Tibial nerve (tissue), 4 donors: Measurements from ENCODE around the gene SLC44A5. TPM values are rescaled to one million over a fixed set of nuclear protein-coding genes. Genes with fewer than 3 reads are reported as not detected.

Experiments
- DNase-seq, 2 donors: peaks; one replicate each; pipeline ENCODE4 v3.0.0-alpha.2; 2019; ENCODE audit warnings: low spot score in 2 of 2
- H3K27ac ChIP-seq, 4 donors: fragments of 200-600 bp; sonication (generic) in 3 of 4; one replicate each; pipeline ENCODE4 v1.5.1; 2017 to 2019; ENCODE audit warnings: mild to moderate bottlenecking in 1 of 4
- H3K27me3 ChIP-seq, 2 donors: fragments of 200-600 bp; sonication (generic) in 1 of 2; one replicate each; pipeline versions ENCODE4 v1.5.1 to v1.6.0; 2017 to 2019
- H3K36me3 ChIP-seq, 3 donors: fragments of 200-600 bp; sonication (generic); one replicate each; pipeline ENCODE4 v1.5.1; 2018 to 2019
- H3K4me1 ChIP-seq, 4 donors: fragments of 200-600 bp; sonication (generic) in 3 of 4; one replicate each; pipeline ENCODE4 v1.5.1; 2017 to 2019
- H3K4me3 ChIP-seq, 4 donors: fragments of 200-600 bp; sonication (generic) in 3 of 4; one replicate each; pipeline ENCODE4 v1.5.1; 2017 to 2019; ENCODE audit warnings: mild to moderate bottlenecking in 1 of 4, moderate library complexity in 1 of 4
- H3K9me3 ChIP-seq, 4 donors: fragments of 200-600 bp; sonication (generic) in 3 of 4; one replicate each; pipeline ENCODE4 v1.5.1; 2017 to 2019
- CTCF ChIP-seq, 5 experiments: fragments of 200-600 bp in 3 of 5; fragments of 450-650 bp in 2 of 5; sonication (generic) in 3 of 5; IDR thresholded peaks; one replicate each; pipeline ENCODE4 v1.5.1; 2016 to 2019; ENCODE audit warnings: antibody characterized with exemption in 5 of 5, mild to moderate bottlenecking in 3 of 5, moderate library complexity in 2 of 5
- EP300 ChIP-seq, 2 donors: sonication (generic); formaldehyde crosslinking; IDR thresholded peaks; one replicate each; pipeline ENCODE4 v1.6.1; 2017; ENCODE audit warnings: antibody characterized with exemption in 2 of 2, mild to moderate bottlenecking in 1 of 2
- POLR2A ChIP-seq, 2 donors: fragments of 450-650 bp; IDR thresholded peaks; one replicate each; pipeline ENCODE4 v1.6.1; 2017; ENCODE audit warnings: antibody characterized with exemption in 2 of 2, mild to moderate bottlenecking in 2 of 2, moderate library complexity in 2 of 2
- WGBS, 2 donors: methylation state at CpG; one replicate each; pipeline ENCODE4 v1.1.5; 2018; 5-methylcytosine and 5-hydroxymethylcytosine counted together
- total RNA-seq, 4 donors: library from RNA; depleted of rRNA; stranded (reverse); fragments of >200 nt; gene quantifications; one replicate each; pipeline ENCODE4 v1.1.0, GENCODE V29; 2016

The SLC44A5 gene
- total RNA-seq, 4 donors from 2014 or later = 0.21 TPM; not detected in 3

GRCh38 chr1:75522389-75522788 lies 88.5 kb downstream of the SLC44A5 start:
- WGBS, 2 donors = 56 to 66% methylated on average over 3 of the region's 3 CpGs
- Histone ChIP-seq H3K4me1 (no peaks in the 10 kb centered on the region), H3K27me3 (no peaks in the 10 kb centered on the region), H3K27ac (no peak overlapping the region), H3K4me3 (no peak overlapping the region), H3K9me3 (no peaks in the 10 kb centered on the region), H3K36me3 (no peaks in the 10 kb centered on the region)
- DNase-seq = no peak
- TF ChIP-seq POLR2A (IDR thresholded peaks at IDR 0.05) (no peak), CTCF (IDR thresholded peaks at IDR 0.05) (no peak), EP300 (IDR thresholded peaks at IDR 0.05) (no peak)

GRCh38 chr1:75521658-75522057 lies 89.3 kb downstream of the SLC44A5 start:
- no peak overlapping the region for H3K4me3 ChIP-seq
- no peak for TF ChIP-seq CTCF (IDR thresholded peaks at IDR 0.05)
- TF ChIP-seq EP300 (IDR thresholded peaks at IDR 0.05) = no peak
- no peak for TF ChIP-seq POLR2A (IDR thresholded peaks at IDR 0.05)
- no peaks in the 10 kb centered on the region for H3K36me3 ChIP-seq
- no peaks in the 10 kb centered on the region for H3K4me1 ChIP-seq
- H3K9me3 ChIP-seq = no peaks in the 10 kb centered on the region
- H3K27me3 ChIP-seq = no peaks in the 10 kb centered on the region
- WGBS, 2 donors = 34 to 52% methylated on average over 3 of the region's 3 CpGs
- no peak for DNase-seq
- H3K27ac ChIP-seq = no peak overlapping the region

GRCh38 chr1:75520862-75521475 lies 89.9 kb downstream of the SLC44A5 start:
- Histone ChIP-seq H3K36me3 (no peaks in the 10 kb centered on the region), H3K4me3 (no peak overlapping the region)
- WGBS, 2 donors = 46 to 53% methylated on average over 4 of the region's 4 CpGs

GRCh38 chr1:75519651-75520427 lies 91.1 kb downstream of the SLC44A5 start:
- no peak overlapping the region for H3K4me3 ChIP-seq
- no peaks in the 10 kb centered on the region for H3K9me3 ChIP-seq
- no peak overlapping the region for H3K27ac ChIP-seq
- TF ChIP-seq POLR2A (IDR thresholded peaks at IDR 0.05) = no peak
- no peak for TF ChIP-seq CTCF (IDR thresholded peaks at IDR 0.05)
- TF ChIP-seq EP300 (IDR thresholded peaks at IDR 0.05) = no peak
- DNase-seq = no peak
- 50 to 58% methylated on average over 1 of the region's 1 CpG for WGBS, 2 donors
- no peaks in the 10 kb centered on the region for H3K36me3 ChIP-seq
- no peaks in the 10 kb centered on the region for H3K27me3 ChIP-seq
- no peaks in the 10 kb centered on the region for H3K4me1 ChIP-seq

More at GRCh38 chr1:75520862-75521475, 89.9 kb downstream of the SLC44A5 start:
- H3K27ac ChIP-seq = no peak overlapping the region
- no peaks in the 10 kb centered on the region for H3K27me3 ChIP-seq
- no peaks in the 10 kb centered on the region for H3K9me3 ChIP-seq
- no peak for DNase-seq
- TF ChIP-seq EP300 (IDR thresholded peaks at IDR 0.05) = no peak
- no peak for TF ChIP-seq CTCF (IDR thresholded peaks at IDR 0.05)
- TF ChIP-seq POLR2A (IDR thresholded peaks at IDR 0.05) = no peak
- no peaks in the 10 kb centered on the region for H3K4me1 ChIP-seq

- no peak for DNase-seq
- Histone ChIP-seq H3K9me3 (no peaks in the 10 kb centered on the region), H3K4me3 (no peak overlapping the region), H3K27me3 (no peaks in the 10 kb centered on the region), H3K4me1 (no peaks in the 10 kb centered on the region), H3K27ac (no peak overlapping the region), H3K36me3 (no peaks in the 10 kb centered on the region)
- WGBS, 2 donors = 54 to 61% methylated on average over 2 of the region's 2 CpGs
- TF ChIP-seq POLR2A (IDR thresholded peaks at IDR 0.05) (no peak), EP300 (IDR thresholded peaks at IDR 0.05) (no peak), CTCF (IDR thresholded peaks at IDR 0.05) (no peak)
Observed at GRCh38 chr1:75518686-75519085, 92.2 kb downstream of the SLC44A5 start.
